GM19324 (cell line): ENCODE measurements around the gene PKM.
"Not testable (repeated sequence)": the region's sequence is repeated elsewhere in the genome, so short reads cannot be mapped to it uniquely, and the experiment has no call there.

Experiments used
- ATAC-seq: cut with Tn5 transposase; IDR thresholded peaks from one replicate; pipeline ENCODE4 v1.9.1; 2021; ENCODE audit warnings: mild to moderate bottlenecking, moderate library complexity; ENCODE audit not compliant: unreplicated experiment, low FRiP score

Gene PKM

GRCh38 chr15:72231066-72231832, at the start of gene PKM:
Gene PKM, minus strand, starts transcription at chr15:72231190. Its CDS starts 12,093 bp downstream, at chr15:72219097.
- ATAC-seq, result peak; percentile 66

- ATAC-seq, result no peak
Observed at GRCh38 chr15:72280751-72281150, 49.8 kb upstream of the PKM start.

- ATAC-seq, result no peak
Observed at GRCh38 chr15:72278737-72279136, 47.7 kb upstream of the PKM start.

GRCh38 chr15:72276326-72276700, 45.3 kb upstream of the PKM start:
- ATAC-seq, result no peak

- not testable (repeated sequence) for ATAC-seq
Observed at GRCh38 chr15:72275635-72276325, 44.8 kb upstream of the PKM start.

- ATAC-seq, result no peak
Observed at GRCh38 chr15:72272997-72273352, 42.0 kb upstream of the PKM start.

GRCh38 chr15:72272213-72272996, 41.4 kb upstream of the PKM start, which contains the start of gene PARP6:
Gene PARP6, minus strand, starts transcription at chr15:72272554. Its CDS starts 5,077 bp downstream, at chr15:72267477.
- peak; percentile 99 for ATAC-seq

GRCh38 chr15:72271895-72272212, 40.9 kb upstream of the PKM start:
- ATAC-seq, result no peak

- ATAC-seq, result no peak
Observed at GRCh38 chr15:72271221-72271620, 40.2 kb upstream of the PKM start.

- no peak for ATAC-seq
Observed at GRCh38 chr15:72269739-72270138, 38.7 kb upstream of the PKM start.

GRCh38 chr15:72265031-72265430, 34.0 kb upstream of the PKM start:
- ATAC-seq, result no peak

GRCh38 chr15:72252663-72253299, 21.8 kb upstream of the PKM start:
- ATAC-seq, result no peak

GRCh38 chr15:72249142-72249810, 18.3 kb upstream of the PKM start:
- ATAC-seq, result no peak

- ATAC-seq, result no peak
Observed at GRCh38 chr15:72248514-72248913, 17.5 kb upstream of the PKM start.

- ATAC-seq, result no peak
Observed at GRCh38 chr15:72242775-72243370, 11.9 kb upstream of the PKM start.

- ATAC-seq, result no peak
Observed at GRCh38 chr15:72239652-72240051, 8.7 kb upstream of the PKM start.

GRCh38 chr15:72238586-72238985, 7.6 kb upstream of the PKM start:
- ATAC-seq, result no peak

GRCh38 chr15:72237853-72238224, 6.8 kb upstream of the PKM start:
- no peak for ATAC-seq

GRCh38 chr15:72237029-72237852, 6.3 kb upstream of the PKM start:
- no peak for ATAC-seq
